22Rv1 (cell line): ENCODE results near the gene CCL27.
A peak's percentile ranks its signal among the peaks of the same experiment; 100 is the strongest.
"Not testable (repeated sequence)": the region's sequence is repeated elsewhere in the genome, so short reads cannot be mapped to it uniquely, and the experiment has no call there.

Source experiments
- H3K27ac ChIP-seq: fragments of 450-650 bp; 2 replicates; pipeline ENCODE4 v1.5.1; 2017
- ZFX ChIP-seq: fragments of 450-650 bp; IDR thresholded peaks from 2 replicates; pipeline ENCODE4 v1.6.1; 2017; ENCODE audit warnings: antibody characterized with exemption, borderline replicate concordance
- TF ChIP-seq, protein P1 (sequence below): fragments of 450-650 bp; IDR thresholded peaks from 2 replicates; pipeline ENCODE4 v1.5.1; 2017; ENCODE audit warnings: mild to moderate bottlenecking

Gene CCL27

DNA sequence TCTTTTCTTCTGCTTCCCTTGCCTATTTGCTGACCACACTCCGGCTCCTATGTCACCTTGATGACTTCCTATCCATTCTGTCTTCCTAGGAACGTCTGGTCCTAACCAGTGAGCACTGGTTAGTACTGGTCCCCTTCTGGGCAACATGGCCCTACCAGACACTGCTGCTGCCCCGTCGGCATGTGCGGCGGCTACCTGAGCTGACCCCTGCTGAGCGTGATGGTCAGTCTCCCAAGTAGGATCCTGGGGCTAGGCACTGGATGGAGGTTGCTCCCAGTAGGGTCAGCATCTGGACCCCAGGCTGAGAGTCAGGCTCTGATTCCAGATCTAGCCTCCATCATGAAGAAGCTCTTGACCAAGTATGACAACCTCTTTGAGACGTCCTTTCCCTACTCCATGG lies 13.8 kb downstream of the CCL27 start:
- H3K27ac ChIP-seq: no peak overlapping the region
- TF ChIP-seq, protein P1, sequence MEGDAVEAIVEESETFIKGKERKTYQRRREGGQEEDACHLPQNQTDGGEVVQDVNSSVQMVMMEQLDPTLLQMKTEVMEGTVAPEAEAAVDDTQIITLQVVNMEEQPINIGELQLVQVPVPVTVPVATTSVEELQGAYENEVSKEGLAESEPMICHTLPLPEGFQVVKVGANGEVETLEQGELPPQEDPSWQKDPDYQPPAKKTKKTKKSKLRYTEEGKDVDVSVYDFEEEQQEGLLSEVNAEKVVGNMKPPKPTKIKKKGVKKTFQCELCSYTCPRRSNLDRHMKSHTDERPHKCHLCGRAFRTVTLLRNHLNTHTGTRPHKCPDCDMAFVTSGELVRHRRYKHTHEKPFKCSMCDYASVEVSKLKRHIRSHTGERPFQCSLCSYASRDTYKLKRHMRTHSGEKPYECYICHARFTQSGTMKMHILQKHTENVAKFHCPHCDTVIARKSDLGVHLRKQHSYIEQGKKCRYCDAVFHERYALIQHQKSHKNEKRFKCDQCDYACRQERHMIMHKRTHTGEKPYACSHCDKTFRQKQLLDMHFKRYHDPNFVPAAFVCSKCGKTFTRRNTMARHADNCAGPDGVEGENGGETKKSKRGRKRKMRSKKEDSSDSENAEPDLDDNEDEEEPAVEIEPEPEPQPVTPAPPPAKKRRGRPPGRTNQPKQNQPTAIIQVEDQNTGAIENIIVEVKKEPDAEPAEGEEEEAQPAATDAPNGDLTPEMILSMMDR: no peak

DNA sequence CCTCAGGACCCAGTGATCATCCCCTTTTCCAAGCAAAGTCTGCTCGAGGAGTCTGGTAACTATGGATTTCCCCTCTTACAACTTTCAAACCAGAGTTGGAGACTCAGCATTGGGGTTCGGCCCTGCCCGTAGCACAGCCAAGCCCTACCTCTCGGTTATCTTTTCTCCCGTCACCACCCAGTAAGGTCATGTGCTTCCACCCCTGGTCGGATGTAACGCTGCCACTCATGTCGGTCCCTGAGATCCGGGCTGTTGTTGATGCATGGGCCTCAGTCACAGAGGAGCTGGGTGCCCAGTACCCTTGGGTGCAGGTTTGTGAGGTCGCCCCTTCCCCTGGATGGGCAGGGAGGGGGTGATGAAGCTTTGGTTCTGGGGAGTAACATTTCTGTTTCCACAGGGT lies 14.8 kb downstream of the CCL27 start:
- H3K27ac ChIP-seq: peak overlapping the region; percentile 97
- no peak for TF ChIP-seq ZFX
- TF ChIP-seq, protein P1: no peak

DNA sequence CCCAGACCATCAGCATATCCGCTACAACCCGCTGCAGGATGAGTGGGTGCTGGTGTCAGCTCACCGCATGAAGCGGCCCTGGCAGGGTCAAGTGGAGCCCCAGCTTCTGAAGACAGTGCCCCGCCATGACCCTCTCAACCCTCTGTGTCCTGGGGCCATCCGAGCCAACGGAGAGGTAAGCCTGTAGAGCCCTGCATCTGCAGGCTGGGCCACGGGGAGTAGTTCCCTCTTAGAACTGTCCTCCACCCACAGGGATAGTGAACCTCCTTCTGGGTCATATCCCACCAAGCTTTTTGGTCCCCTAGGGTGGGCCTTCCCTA lies 15.4 kb downstream of the CCL27 start:
- TF ChIP-seq ZFX: no peak
- TF ChIP-seq, protein P1: peak; percentile 61
- peak overlapping the region; percentile 97 for H3K27ac ChIP-seq

DNA sequence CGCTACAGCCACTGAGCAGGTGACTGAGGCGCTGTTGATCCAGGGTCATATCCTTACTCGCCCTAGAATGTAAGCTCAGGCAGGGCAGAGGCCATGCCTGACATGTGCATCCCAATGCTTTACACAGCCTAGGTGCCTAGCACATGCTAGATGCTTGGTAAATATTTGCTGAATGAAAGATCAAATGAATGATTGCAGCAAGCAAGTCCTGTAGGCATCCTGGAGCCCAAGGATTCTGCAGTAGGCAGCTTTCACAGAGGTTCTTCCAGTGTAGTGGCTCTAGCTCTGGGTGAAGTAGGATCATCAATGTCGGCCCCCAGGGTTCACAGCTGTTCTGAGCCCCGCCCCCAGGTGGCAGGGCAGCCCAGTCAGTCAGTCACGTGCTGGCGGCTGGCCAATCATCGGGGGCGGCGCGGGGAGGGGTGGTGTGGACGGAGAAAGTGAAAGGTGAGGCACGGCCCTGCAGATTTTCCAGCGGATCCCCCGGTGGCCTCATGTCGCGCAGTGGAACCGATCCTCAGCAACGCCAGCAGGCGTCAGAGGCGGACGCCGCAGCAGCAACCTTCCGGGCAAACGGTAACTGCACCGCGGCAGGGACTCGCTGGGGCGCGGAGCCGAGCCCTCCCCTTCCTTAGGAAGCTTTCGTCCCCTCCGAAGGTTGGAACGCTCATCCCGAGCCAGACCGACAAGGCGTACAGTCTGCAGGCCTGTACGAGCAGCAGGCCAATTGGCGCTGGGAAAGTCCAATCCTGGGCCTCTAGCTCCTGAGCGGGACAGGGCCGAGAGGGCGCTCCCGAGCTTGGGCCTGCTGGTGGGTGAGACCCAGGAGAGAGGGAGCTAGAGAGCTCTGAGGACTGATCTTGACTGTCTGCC lies 16.0 kb downstream of the CCL27 start, which contains the start of gene GALT:
GALT (plus strand) TSS at position 465 of the 873 bp plus-strand sequence; CDS start at position 495, 30 bp downstream.
- TF ChIP-seq, protein P1: peak; percentile 95
- no peak for TF ChIP-seq ZFX
- peak within 1 kb of the TSS; percentile 97 for H3K27ac ChIP-seq

DNA sequence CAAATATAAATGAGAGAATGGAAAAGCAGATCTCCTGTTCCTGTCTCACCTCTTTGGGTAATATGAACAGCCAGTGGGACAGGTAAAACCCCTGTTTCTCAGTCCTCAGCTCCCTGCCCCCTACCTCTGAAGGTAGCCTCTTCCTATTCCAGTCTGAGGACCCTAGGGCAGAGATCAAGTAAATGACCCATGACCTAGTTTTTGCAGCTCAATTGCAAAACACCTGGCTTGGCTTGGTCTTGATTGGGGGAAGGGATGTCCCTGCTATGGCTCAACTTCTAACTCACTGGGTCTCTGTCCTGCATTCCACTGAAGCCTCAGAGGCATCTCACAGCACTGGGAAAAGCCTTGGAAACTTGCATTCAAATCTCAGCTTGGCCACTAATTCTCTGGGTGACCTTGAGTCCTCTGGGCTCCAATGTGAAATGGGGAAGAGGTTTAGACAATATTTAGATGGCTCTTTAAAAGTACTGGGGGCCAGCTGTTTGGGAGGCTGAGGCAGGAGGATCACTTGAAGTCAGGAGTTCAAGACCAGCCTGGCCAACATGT lies 17.6 kb downstream of the CCL27 start:
- TF ChIP-seq, protein P1: no peak
- TF ChIP-seq ZFX: no peak
- 0 out of 2 replicates have a peak overlapping the region, but pooled peaks have one; percentile 10 for H3K27ac ChIP-seq

DNA sequence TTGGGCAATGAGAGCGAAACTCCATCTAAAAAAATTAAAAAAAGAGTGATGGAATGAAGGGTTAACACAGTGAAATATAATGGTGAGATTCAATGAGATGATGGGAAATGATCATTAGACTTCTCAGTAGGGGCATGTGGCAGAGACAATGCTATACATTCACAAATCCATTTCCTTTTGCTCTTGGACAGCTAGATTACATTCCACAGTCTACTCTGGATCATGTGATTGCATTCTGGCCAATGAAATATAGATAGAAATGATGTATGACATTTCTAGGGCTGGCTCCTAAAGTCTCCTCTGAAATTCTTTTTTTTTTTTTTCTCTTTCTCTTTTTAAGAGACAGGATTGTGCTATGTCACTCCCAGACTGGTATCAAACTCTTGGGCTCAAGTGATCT lies 19.8 kb downstream of the CCL27 start:
- TF ChIP-seq, protein P1: no peak

DNA sequence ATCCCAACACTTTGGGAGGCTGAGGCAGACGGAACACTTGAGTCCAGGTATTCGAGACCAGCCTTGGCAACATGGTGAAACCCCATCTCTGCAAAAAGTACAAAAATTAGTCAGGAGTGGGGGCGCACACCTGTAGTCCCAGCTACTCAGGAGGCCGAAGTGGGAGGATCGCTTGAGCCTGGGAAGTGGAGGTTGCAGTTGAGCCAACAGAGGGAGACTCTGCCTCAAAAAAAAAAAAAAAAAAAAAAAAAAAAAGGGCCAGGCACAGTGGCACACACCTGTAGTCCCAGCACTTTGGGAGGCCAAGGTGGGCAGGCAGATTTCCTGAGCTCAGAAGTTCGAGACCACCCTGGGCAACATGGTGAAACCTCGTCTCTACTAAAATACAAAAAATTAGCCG lies 23.1 kb downstream of the CCL27 start:
- not testable (repeated sequence) for H3K27ac ChIP-seq

More for the DNA sequence above, 19.8 kb downstream of the CCL27 start:
- H3K27ac ChIP-seq: no peak overlapping the region

DNA sequence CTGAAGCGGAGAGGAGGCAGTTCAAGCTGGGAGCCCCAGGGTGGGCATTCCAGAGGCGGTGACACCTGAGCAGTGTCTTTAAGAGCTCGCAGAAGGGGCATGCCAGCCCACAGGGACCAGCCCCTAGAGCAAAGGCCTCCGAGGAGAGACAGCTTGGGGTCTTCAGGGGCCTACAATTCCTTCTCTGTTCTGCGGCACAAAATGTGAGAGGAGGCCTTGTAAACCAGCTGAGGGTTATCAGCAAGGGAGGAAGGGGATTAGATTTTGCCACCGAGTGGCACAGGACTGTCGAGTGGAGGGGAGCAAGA lies 24.4 kb downstream of the CCL27 start:
- peak overlapping the region; percentile 91 for H3K27ac ChIP-seq
- TF ChIP-seq, protein P1: no peak
- no peak for TF ChIP-seq ZFX
